Dedifferentiated amniotic fluid mesenchymal stem cell (primary cell): ENCODE measurements around the gene STOX2.

Experiments
- DNase-seq: peaks from one replicate; pipeline ENCODE4 v3.0.0-alpha.2; 2016; ENCODE audit errors: extremely low spot score

Gene STOX2

DNA sequence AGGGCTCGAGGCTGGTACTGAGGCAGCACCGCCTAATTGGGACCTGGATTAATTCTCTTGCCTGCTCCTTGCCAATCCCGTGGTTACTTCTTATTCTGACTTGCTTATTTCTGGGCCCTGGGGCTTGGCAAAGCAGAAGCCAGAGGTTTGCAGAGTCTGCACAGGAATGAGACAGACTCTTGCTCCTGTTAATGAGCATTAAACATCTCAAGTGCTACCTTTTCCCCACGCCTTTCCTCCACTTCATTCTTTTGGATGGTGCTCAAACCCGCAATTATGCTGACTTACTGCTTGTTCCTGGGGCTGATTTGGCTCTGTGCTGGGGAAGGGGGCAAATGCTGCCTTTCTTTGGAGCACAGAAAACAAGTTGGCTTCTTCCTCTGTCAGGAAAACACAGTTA is 16.5 kb upstream of the STOX2 start:
- no peak for DNase-seq

DNA sequence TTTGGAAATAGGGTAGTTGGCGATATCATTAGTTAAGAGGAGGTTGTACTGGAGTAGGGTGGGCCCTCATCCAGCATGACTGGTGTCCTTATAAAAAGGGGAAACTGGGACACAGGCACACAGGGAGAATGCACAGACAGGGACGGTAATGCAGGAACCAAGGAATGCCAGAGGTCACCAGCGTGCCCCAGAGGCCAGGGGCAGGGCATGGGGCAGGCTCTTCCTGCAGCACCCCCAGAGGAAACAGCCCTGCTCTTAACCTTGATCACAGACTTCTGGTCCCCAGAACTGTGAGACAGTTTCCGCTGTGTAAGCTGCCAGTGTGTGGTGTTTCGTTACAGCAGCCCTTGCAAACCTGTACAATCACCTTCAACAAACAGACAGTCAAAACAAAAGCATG is 15.9 kb upstream of the STOX2 start:
- no peak for DNase-seq

DNA sequence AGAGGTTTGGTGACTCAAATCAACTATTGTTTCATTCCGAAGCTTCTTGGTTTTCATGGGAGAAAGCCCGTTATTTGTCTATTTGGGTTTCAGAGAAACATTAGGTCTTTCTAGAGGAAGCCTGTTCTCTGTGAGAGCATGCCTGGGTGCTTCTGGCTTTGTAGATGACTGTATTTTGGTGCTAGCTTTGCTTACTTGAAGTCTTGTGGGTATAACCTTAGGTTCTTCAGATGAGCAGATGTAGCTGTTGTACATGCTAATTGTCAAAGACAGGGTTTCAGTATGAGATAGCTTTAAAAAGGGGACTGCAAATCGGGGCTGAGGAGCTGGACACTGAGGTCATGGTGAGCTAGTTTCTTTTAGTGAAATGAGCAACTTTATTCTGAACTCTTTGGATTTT is 7.9 kb upstream of the STOX2 start:
- DNase-seq, result no peak

DNA sequence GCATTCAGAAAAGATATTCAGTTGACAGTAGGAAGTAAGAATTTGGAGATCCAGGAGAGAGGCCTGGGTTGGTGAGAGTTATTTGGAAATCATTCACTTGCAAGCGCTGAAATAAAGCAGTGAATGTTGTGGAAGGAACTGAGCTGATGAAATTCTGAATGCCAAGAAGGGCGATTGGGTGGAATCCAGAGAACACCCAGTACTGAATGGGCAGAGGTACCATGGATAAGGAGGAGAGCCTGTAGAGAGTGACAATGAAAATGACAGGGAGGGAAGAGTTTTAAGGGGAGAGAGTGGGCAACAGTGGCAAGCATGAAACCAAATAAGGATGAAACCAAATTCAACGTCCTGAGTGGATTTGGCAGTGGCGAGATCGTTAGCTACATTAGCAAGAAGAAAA is 6.7 kb upstream of the STOX2 start:
- DNase-seq, result no peak

DNA sequence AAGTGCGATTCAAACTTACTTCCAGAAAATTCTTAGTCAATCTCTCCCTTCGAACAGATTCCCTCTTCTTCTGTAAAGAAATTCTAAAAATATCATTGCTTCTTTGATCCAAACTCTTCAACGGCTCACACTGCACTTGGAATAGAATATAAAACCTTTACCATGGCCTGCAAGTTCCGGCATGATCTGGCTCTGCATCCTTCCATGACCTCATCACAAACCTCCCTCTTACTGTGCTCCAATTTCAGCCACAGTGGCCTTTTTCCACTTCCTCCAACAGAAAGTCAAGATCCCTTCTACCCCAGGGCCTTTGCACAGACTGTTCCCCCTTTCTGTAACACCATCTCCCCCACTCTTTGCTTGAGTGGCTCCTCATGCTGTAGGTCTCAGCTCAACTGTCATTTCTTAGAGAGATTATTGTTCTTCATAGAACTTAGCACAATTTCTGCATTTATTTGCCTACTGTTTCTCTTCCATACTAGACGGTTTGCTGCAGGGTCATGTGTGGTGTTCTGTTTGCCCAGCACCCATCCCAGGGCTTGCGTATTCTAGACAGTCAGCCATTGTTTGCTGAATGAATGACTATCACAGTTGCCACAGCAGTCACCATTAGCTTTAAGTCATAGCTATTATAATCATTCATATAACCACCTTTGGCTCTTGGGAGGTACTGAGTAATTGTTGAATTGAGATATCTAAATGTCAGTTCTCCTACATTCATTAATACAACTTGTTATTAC is 1.9 kb upstream of the STOX2 start:
- no peak for DNase-seq

DNA sequence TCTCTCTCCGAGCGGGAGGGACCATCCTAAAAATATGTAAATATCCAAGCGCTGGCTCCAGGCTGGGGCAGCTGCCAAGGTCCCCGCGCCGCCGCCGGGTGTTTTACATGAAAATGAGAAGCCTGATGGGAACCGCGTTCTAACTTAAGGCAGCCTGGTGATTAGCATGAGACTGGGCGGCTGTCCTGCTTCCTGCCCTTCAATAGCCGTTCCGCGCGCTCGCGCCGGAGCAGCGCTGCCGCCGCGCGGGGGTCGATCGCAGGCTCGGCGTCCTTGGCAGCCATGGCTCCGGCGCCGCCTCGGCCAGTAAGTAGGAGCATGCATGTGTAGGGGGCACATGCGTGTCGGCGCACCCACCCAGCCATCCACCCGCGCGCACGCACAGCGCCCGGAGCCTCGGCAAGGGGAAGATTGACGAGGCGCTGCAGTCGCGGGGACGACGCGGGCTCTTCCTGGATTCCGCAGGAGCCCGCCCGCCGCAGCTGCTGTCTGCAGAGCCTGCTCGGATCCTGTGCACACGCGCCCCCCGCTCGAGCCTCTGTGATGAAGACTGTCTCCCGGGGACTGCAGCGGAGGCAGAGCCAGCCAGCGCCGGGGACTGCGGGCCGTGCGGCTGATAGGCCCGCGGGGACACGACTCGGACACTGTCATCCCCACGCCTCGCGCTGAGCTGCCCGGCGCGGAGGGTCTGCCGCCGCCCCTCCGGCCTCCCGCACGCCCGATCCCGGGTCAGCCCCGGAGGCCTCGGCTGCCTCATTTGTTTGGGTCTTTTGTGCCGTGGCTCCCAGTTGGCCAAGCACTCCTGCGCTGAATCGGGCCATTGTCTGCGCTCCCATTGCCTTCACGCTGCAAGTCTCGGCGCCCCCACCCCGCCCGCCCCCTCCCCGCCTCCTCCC is 734 bp downstream of the STOX2 start:
- DNase-seq, result no peak

DNA sequence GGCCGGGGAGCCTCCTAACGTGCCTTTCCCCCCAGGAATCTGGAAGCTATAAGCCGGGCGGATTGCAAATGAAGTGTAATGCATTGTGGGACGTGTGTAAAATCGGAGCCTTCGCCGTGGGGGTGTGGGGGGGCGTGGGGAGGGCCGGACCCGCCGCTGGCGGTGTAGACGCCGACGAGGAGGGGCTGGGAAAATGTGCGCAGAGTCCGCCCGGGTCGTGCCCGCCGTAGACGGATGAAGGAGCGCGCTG is 1.3 kb downstream of the STOX2 start:
- no peak for DNase-seq

DNA sequence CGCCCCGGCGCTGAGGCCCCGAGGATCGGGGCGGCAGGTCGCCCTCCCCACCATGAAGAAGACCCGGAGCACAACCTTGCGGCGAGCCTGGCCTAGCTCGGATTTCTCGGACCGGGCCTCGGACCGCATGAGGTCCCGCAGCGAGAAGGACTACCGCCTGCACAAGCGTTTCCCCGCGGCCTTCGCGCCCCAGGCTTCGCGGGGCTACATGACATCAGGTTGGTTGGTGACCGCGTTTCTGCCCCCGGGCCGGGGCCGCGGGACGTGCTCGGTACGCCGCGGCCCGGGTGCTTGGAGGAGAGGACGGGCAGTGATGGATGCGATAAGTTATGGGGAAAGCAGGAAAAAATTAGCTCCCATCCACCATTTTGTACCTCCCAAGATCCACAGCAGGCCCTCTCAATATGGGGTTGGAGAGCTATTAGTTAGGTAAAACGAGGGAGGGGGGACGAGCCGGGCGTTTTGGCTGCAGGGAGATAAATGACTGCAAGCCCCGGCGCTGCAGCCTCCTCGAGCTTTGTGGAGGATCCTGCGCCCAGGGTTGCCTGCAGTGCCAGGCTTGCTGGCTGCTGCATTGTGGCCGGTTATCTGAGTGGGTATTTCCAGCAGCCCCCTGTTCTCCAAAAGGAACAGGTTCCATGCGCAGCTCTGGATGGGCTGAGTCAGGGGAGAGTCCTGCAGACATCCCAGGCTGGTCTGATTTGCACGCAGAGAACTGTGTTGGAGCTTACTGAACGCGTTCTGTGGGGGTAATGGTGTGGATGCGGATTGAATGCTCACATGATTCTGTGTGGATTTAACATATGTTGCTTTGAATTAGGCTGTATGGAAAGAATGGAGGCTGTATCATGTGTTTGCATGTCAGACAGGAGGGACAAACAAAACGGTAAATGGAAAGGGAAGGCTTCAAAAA is 1.9 kb downstream of the STOX2 start:
- DNase-seq, result no peak

DNA sequence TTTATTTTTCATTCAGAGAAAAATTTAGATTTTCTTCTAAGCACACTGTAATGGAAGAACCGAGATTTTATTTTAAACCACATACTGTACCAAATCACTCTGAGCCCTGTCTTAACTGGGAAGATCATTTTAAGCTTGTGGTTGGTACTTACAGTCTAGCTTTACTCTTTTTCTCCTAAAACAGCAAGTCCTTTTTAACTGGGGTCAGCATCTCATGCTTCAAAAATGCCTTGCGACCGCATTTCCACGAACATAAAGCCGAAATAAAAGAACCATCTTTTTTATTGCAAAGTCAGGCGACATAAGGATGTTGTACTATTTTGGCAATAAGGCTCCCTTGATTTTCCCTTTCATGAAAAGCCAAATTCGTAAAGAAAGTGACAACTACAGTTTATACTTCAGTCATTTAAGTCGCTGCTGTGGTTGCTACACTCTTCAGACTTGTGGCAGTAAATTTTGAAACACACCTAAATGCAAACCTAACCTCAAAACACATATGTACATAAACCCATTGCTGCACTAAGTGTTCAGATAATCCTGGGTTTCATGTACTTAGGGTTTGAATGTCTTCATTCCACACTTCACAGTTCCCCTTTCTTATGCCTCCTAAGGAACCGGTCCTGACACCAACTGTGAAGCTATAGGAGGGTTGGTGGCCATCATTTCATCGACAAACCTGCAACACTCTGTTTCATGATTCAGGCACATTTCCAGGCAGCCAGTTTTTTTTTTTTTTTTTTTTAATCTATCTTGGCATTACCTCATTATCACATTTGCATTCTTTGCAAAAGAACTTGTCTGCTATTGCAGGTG is 3.0 kb downstream of the STOX2 start:
- no peak for DNase-seq

DNA sequence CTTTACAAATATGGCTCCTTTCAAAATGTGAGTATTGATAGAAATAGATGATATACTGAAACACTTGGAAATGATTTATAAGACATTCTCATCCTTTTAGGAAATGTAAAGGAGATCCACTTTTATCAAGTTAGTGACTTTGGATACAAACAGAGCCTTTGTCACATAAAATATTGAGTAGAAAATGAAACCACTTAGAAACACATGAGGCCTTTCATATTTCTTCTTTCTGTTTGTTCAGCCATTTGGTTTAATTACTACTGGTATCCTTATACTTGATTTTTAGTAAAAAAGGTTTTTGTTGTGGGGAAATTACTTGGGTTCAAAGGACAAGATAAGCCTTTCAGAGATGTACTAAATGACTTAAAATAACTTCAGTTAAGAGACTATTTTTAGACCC is 4.1 kb downstream of the STOX2 start:
- DNase-seq, result no peak

DNA sequence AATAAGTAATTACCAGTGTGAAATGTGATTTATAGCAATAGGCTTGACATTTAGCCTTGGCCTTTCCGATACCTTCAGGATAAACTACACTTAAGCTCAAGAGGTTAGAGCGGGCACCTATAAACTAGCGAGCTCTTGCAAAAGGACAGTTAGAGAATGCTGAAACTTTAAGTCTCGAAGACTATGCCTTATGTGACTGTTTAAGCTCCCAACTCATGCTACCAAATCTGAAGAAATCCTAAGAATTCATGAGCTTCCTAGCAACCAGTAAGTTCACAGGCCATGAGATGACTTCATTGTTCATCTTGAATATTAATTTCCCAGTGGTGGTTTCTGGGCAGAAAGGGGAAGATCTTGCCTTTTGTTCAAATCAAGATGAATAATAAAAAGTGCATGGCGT is 4.7 kb downstream of the STOX2 start:
- no peak for DNase-seq

DNA sequence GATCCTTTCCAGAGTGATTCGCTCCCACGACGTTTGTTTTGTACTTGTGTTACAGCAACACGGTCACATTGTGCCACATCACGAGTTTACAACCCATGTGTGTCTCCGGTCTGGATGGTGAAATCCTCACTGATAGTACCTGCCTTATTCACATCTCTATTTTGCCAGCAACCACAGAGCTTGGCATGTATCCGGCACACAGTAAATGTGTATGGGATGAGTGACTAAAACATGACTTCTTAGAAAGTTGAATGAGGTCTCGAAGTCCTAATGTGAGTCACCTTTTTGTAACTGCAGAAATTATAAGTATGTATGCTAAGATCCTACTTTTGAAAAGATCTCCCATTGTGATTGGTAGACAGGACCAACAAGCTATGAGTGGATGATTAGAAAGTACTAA is 7.5 kb downstream of the STOX2 start:
- DNase-seq, result no peak

DNA sequence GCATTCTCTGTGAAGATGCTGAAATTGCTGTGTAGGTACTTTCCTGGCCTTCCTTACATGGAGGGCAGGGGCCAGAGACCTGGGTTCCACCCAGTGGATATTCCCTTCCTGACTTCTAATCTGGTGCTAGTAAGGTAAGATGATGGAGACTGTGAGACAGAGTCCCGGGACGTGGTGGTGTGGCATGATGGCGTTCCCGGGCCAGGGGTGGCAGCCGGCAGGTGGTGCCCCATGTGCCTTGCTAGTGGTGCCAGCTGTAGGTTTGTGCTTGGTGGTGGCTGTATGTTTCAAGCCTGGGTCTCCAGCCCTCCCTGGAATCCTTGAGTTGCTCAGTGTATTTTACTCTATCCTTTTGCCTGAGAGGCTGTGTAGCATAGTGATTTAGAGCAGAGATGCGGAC is 10.9 kb downstream of the STOX2 start:
- no peak for DNase-seq

DNA sequence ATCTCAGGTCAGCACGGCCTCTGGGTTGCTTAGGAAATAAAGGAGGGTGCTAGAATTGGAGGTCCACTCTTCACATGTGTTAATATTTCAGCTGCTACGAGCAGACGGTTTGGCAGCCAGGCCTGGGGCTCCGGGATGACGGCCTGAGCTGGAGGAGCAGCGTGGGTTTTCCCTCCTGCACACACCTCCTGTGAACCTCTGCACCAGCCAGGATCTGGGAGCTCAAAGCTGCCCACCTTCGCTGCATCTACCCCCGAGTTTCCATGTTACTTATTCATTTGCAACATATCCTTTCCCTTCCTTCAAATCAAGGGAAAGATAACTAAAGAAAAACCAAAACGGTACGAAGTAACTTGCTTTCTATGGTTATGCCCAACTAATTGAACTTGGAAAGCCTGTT is 13.6 kb downstream of the STOX2 start:
- no peak for DNase-seq

DNA sequence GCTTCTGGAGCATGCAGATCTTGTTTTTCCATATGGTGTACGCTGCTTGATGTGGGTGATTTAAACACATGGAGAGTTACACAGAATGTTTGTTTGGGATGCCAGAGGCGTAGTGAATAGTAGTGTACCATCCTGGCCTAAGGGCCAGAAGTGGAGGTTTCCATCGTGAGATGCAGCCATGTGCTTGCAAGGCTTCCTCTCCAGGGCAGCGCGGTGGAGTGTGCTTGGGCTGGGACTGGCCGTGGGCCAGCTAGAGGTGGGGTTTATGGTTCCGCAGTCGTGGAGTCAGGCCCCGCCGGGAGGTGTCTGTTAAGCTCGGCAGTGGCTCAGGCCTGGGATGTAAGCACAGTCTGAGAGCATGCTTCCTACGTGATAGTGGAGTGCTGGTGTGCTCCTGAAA is 14.0 kb downstream of the STOX2 start:
- no peak for DNase-seq

DNA sequence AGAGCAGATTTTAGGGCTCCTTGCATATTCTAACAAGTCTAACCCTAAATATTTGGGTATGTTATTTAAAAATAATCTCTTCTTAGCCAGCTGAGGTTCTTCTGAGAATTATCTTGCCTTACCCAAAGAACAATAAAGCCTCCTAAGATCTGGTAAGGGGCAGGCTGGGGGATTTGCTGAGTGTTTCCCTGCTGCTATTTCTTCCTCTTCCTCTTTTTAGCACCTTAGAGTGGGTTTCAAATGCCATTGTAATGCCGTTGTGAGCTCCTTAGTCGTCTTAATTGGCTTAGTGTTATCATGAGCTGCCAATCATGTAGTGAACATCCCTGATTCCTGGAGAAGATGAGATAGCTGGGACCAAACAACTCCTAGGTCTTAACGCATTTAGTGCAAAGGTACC is 15.4 kb downstream of the STOX2 start:
- DNase-seq, result no peak

DNA sequence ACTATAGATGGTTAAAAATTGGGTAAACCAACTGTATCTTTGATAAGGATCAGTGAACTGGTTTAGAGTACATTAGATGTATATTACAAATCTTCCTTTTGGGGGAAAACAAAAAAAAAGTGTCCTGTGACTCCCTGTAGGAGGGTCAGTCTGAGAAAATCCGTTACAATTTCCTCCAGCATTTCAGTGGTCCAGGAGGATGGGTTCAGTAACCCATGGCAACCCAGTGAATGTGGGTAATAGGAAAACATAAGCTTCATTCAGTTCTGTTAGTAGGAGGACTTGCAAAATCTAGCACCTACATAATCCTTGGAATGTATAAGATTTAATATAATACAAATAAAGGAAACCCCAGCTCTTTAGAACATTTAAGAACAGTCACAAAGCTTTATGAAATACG is 16.2 kb downstream of the STOX2 start:
- DNase-seq, result no peak

DNA sequence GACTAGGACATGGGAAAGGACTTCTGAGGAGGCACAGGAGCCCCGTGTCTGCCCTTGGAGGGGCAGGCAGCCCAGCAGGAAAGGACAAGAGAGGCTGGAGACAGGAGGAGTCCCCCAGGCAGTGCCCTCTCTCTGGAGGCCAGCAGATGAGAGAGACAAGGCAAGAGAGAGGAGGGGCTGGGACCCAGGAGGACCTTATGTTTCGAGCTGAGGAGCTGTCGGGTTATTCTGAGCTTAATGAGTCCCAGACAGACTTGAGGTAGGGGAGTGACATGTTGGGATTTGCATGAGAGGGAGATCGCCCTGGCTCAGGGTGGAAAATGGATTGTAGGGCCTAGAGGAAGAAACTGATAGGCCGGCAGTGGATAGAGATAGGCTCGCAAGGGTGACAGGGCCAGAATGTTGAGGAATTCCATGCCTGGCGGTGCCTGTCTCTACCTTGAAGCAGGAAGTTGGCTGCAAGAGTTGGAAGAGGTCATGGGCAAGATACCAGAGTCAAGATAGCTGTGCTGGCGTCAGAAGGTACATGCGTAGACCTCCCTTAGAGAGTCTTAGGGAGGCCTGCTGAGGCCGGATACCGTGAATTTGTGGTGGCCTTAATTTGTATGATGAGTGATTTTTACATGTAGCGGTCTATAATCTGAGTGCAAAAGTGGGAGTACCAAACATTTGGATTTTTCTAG is 19.4 kb downstream of the STOX2 start:
- DNase-seq, result no peak

DNA sequence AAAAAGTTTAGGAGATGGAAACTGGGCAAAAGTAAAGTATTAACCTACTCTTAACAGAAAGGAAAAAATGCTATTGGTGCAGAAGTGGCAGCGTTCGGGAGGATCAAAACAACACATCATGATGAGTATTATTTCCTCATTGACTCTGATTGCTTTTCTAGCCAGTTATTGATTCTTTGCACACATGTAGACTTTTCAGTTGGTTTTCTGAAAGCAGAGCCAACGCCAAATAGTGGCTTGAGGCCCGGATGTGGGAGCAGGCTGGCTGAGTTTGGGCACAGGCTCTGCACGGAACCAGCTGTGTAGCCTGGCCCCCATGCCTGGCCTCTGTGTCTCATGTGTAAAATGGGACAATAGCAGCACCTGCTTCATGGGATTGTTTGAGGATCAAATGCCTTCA is 21.8 kb downstream of the STOX2 start:
- no peak for DNase-seq

DNA sequence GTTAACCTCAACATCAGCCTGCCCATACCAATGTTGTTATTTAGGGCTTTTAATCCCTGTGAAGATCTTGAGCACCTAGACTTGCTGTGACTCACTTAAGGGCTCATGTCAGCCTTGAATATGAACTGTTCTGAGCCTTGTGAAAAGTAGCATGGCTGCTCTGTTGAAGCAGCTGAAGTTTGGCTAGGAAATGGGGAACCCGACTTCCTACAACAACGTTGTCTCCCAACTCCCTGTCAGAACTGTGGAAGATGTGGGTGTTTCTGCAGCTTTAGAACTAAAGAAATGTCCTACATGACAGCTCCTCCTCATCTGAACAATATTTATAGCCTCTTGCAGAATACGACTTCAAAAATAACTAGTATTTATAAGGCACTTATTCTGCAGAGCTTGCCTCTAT is 27.5 kb downstream of the STOX2 start:
- no peak for DNase-seq

DNA sequence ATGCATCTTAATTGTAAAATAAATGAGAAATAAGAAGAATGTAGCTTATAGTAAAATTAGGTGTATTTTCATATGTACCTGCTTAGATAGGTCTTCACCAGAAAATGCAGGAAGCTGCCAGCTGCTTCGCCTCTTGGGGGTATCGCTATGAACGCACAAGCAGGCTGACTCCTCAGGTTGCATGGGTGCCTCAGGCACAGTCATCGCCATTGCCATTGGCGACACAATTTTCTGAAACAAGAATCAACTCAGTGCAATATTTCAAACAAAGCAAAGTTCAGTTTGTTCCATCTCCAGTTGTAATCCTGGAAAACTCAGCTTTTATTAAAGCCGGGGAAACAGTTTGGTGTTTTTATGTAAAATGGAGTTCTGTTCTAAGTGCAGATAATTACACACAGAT is 29.7 kb downstream of the STOX2 start:
- no peak for DNase-seq
